Right lobe of liver (tissue), 4 donors: Measurements from ENCODE around the gene PARVB.

ENCODE experiments used
- POLR2A ChIP-seq: fragments of 450-650 bp; IDR thresholded peaks from one replicate; pipeline ENCODE4 v1.6.1; 2017; ENCODE audit warnings: antibody characterized with exemption, mild to moderate bottlenecking
- TF ChIP-seq, protein P1 (sequence below), 4 donors: fragments of 200-600 bp in 3 of 4; fragments of 450-650 bp in 1 of 4; IDR thresholded peaks; one replicate each; pipeline versions ENCODE4 v1.5.1 to v1.8.0; 2016 to 2022; ENCODE audit warnings: antibody characterized with exemption in 4 of 4, mild to moderate bottlenecking in 2 of 4
- donor health status: DM: no; HTN: no; CAD: no.
- donor health status: DM: no; HTN: no; CAD: no.
- donor health status: DM: no; HTN: yes; CAD: no.

GRCh38 chr22:44116755-44117684 lies 92.9 kb downstream of the PARVB start:
- TF ChIP-seq, protein P1, sequence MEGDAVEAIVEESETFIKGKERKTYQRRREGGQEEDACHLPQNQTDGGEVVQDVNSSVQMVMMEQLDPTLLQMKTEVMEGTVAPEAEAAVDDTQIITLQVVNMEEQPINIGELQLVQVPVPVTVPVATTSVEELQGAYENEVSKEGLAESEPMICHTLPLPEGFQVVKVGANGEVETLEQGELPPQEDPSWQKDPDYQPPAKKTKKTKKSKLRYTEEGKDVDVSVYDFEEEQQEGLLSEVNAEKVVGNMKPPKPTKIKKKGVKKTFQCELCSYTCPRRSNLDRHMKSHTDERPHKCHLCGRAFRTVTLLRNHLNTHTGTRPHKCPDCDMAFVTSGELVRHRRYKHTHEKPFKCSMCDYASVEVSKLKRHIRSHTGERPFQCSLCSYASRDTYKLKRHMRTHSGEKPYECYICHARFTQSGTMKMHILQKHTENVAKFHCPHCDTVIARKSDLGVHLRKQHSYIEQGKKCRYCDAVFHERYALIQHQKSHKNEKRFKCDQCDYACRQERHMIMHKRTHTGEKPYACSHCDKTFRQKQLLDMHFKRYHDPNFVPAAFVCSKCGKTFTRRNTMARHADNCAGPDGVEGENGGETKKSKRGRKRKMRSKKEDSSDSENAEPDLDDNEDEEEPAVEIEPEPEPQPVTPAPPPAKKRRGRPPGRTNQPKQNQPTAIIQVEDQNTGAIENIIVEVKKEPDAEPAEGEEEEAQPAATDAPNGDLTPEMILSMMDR (IDR thresholded peaks at IDR 0.05), result no peak
- no peak for TF ChIP-seq POLR2A
